Measurements from ENCODE around the gene LIG1. TPM values are rescaled to one million over a fixed set of nuclear protein-coding genes. Genes with fewer than 3 reads are reported as not detected.

The LIG1 gene
- total RNA-seq, 1 experiment from 2014 or later, result 204 TPM

GRCh38 chr19:48170817-48171347 is 738 bp upstream of the LIG1 start:
- intact Hi-C loops (cut with micrococcal nuclease; ENCODE audit: unreplicated experiment), result no loop called here
- DNase-seq (ENCODE audit: low spot score), result no peak
- H3K27me3 ChIP-seq (replicated peaks; ENCODE audit: insufficient read depth, low read depth, low read length, poor library complexity), result no peaks in the 10 kb centered on the region
- ChIA-PET POLR2A (ENCODE audit: low non-redundant PET) (no interaction called here), CTCF (no interaction called here)
- peak overlapping the region; percentile 100 for H3K4me3 ChIP-seq (ENCODE audit: low read depth, low read length, poor library complexity, severe bottlenecking)
- peak overlapping the region; percentile 99 for H3K27ac ChIP-seq (ENCODE audit: low read depth, low read length, poor library complexity, severe bottlenecking)
- peaks cover 14% of the 10 kb centered on the region for H3K4me1 ChIP-seq (ENCODE audit: insufficient read depth, low read length, poor library complexity, severe bottlenecking)
- no peaks in the 10 kb centered on the region for H3K9me3 ChIP-seq (ENCODE audit: low read depth, low read length, poor library complexity, severe bottlenecking)
- TF ChIP-seq EZH2 (IDR thresholded peaks at IDR 0.05; ENCODE audit: borderline replicate concordance, low read depth, low read length, poor library complexity, severe bottlenecking), result no peak
- no peak for TF ChIP-seq CTCF (conservative IDR thresholded peaks at IDR 0.05; ENCODE audit: low read depth, low read length)
- H3K36me3 ChIP-seq (ENCODE audit: insufficient read depth, low read length, poor library complexity, severe bottlenecking), result peaks cover 27% of the 10 kb centered on the region
- no TSS peak for BruUV-seq (replicated peaks)

GRCh38 chr19:48169578-48169938 is 586 bp downstream of the LIG1 start:
- Histone ChIP-seq H3K4me3 (ENCODE audit: low read depth, low read length, poor library complexity, severe bottlenecking) (peak overlapping the region; percentile 100), H3K4me1 (ENCODE audit: insufficient read depth, low read length, poor library complexity, severe bottlenecking) (peaks cover 20% of the 10 kb centered on the region), H3K9me3 (ENCODE audit: low read depth, low read length, poor library complexity, severe bottlenecking) (no peaks in the 10 kb centered on the region), H3K27me3 (replicated peaks; ENCODE audit: insufficient read depth, low read depth, low read length, poor library complexity) (no peaks in the 10 kb centered on the region), H3K36me3 (ENCODE audit: insufficient read depth, low read length, poor library complexity, severe bottlenecking) (peaks cover 20% of the 10 kb centered on the region), H3K27ac (ENCODE audit: low read depth, low read length, poor library complexity, severe bottlenecking) (peak overlapping the region; percentile 99)
- BruUV-seq (replicated peaks), result no TSS peak
- CTCF ChIA-PET, result interaction anchor here (0.7 to 1.0 kb wide), 3 partner anchors 34 to 577 kb away, joined by 4 to 9 read pairs (median 6); partner anchors contain the start of gene IZUMO1
- TF ChIP-seq CTCF (conservative IDR thresholded peaks at IDR 0.05; ENCODE audit: low read depth, low read length), result no peak
- no peak for TF ChIP-seq EZH2 (IDR thresholded peaks at IDR 0.05; ENCODE audit: borderline replicate concordance, low read depth, low read length, poor library complexity, severe bottlenecking)
- peak; percentile 75 for DNase-seq (ENCODE audit: low spot score)
- POLR2A ChIA-PET (ENCODE audit: low non-redundant PET), result interaction anchor here (0.7 kb wide), 1 partner anchor 15 kb away, joined by 13 read pairs; no protein-coding TSS in a partner anchor
- intact Hi-C loops (cut with micrococcal nuclease; ENCODE audit: unreplicated experiment), result no loop called here

GRCh38 chr19:48168689-48169088 is 1.5 kb downstream of the LIG1 start:
- no peaks in the 10 kb centered on the region for H3K9me3 ChIP-seq (ENCODE audit: low read depth, low read length, poor library complexity, severe bottlenecking)
- no peak for DNase-seq (ENCODE audit: low spot score)
- intact Hi-C loops (cut with micrococcal nuclease; ENCODE audit: unreplicated experiment), result no loop called here
- CTCF ChIA-PET, result interaction anchor here (1.0 kb wide), 1 partner anchor 205 kb away, joined by 6 read pairs; no protein-coding TSS in a partner anchor
- H3K27ac ChIP-seq (ENCODE audit: low read depth, low read length, poor library complexity, severe bottlenecking), result peak overlapping the region; percentile 28
- BruUV-seq (replicated peaks), result no TSS peak
- no peak overlapping the region for H3K4me3 ChIP-seq (ENCODE audit: low read depth, low read length, poor library complexity, severe bottlenecking)
- H3K4me1 ChIP-seq (ENCODE audit: insufficient read depth, low read length, poor library complexity, severe bottlenecking), result peaks cover 20% of the 10 kb centered on the region
- no peak for TF ChIP-seq CTCF (conservative IDR thresholded peaks at IDR 0.05; ENCODE audit: low read depth, low read length)
- no peak for TF ChIP-seq EZH2 (IDR thresholded peaks at IDR 0.05; ENCODE audit: borderline replicate concordance, low read depth, low read length, poor library complexity, severe bottlenecking)
- POLR2A ChIA-PET (ENCODE audit: low non-redundant PET), result no interaction called here
- H3K27me3 ChIP-seq (replicated peaks; ENCODE audit: insufficient read depth, low read depth, low read length, poor library complexity), result no peaks in the 10 kb centered on the region
- peaks cover 20% of the 10 kb centered on the region for H3K36me3 ChIP-seq (ENCODE audit: insufficient read depth, low read length, poor library complexity, severe bottlenecking)

Measured in A673 (cell line).